HS-5 (cell line): ENCODE measurements around the gene USP21.
"Not testable (repeated sequence)": the region's sequence is repeated elsewhere in the genome, so short reads cannot be mapped to it uniquely, and the experiment has no call there.

ENCODE experiments used
- DNase-seq: peaks from one replicate; pipeline ENCODE4 v3.0.0-alpha.2; 2012; ENCODE audit warnings: low read depth

Gene USP21, protein sequence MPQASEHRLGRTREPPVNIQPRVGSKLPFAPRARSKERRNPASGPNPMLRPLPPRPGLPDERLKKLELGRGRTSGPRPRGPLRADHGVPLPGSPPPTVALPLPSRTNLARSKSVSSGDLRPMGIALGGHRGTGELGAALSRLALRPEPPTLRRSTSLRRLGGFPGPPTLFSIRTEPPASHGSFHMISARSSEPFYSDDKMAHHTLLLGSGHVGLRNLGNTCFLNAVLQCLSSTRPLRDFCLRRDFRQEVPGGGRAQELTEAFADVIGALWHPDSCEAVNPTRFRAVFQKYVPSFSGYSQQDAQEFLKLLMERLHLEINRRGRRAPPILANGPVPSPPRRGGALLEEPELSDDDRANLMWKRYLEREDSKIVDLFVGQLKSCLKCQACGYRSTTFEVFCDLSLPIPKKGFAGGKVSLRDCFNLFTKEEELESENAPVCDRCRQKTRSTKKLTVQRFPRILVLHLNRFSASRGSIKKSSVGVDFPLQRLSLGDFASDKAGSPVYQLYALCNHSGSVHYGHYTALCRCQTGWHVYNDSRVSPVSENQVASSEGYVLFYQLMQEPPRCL

DNA sequence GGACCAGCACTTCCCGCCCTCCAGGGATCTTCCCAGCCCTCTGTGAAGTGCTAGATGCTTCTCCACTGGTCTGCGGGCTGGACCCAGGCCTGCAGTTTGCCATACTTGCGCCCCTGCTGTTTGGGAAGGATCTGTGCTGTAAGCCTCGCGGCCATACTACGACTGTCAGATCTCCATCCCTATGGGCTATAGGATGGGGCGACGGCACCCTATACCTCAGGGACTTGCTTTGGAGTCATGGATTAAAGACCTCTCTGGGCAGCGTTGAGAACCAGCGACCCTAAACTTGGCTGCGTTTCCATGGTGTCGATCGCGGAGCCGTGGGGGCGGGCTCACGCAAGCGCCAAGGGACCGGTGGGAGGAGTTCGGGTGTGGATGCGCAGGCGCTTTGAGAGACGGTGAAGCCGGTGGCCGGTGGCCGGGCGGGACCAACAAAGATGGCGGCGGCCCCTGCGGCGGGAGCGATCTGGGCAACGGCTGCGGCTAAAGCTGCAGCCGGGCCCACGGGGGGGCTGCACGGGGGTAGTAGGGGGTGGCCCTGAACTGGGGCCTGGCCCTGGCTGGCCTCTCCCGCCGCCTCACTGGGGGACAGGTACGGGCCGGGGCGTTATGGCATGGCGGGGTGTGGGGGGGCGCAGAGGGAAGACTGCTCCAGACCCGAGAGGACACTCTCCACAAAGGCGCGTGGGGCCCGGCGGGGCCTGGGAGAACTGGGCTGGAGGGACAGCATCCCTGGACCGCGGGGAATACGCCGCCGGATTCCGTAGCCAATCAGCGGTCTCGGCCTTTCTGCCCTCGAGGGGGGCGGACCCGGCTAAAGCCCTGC, at the start of gene USP21:
TSS of gene USP21 (plus strand) at position 414 of the 826 bp plus-strand sequence. CDS start 1,141 bp downstream, outside the sequence.
- peak; percentile 49 for DNase-seq

- no peak for DNase-seq
Measured at GRCh38 chr1:161111117-161111516, 48.2 kb upstream of the USP21 start.

DNA sequence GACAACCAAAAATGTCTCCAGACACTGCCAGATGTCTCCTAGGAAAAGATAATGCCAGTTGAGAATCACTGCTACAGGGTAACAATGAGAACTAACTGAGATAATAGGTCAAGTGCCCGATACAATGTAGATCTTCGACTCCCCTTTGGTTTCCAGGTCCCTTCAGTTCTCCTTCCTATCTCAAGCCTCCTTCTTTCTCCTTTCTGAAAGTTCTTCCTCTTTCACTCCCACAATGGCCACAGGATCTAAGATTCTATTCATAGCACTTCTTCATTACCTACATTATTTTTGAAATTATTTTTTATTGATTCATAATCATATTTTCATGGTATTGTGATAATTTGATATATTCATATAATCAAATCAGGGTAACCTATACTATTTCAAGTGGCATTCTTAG, 47.8 kb upstream of the USP21 start:
- no peak for DNase-seq

- no peak for DNase-seq
Measured at GRCh38 chr1:161113915-161114314, 45.4 kb upstream of the USP21 start.

- no peak for DNase-seq
Measured at GRCh38 chr1:161114556-161114955, 44.7 kb upstream of the USP21 start.

DNA sequence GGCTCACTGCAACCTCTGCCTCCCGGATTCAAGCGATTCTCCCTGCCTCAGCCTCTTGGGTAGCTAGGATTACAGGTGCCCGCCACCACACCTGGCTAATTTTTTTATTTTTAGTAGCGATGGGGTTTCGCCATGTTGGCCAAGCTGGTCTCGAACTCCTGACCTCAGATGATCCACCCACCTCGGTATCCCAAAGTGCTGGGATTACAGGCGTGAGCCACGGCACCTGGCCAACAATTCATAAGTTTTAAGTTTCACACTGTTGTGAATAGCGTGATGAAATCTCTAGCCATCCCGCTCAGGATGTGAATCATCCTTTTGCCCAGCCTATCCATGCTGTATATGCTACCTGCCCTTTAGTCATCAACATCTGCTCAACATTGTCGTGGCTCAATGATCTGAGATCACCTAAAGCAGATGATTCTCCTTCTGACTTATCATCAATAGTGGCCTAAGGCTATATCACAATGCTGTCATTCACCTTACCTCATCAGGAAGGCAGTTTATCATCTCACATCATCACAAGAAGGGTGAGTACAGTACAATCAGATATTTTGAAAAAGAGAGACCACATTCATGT, 44.1 kb upstream of the USP21 start:
- peak; percentile 98 for DNase-seq

DNA sequence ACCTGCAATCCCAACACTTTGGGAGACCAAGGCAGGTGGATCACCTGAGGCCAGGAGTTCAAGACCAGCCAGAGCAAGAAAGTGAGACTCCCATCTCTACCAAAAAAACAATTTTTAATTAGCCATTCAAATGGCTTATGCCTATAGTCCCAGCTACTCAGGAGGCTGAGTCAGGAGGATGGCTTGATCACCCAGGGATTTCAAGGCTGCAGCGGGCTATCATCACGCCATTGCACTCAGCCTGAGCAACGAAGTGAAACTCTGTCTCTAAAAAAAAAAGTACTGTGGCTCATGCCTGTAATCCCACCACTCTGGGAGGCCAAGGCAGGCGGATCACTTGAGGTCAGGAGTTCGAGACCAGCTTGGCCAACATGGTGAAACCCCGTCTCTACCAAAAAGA, 43.3 kb upstream of the USP21 start:
- not testable (repeated sequence) for DNase-seq

DNA sequence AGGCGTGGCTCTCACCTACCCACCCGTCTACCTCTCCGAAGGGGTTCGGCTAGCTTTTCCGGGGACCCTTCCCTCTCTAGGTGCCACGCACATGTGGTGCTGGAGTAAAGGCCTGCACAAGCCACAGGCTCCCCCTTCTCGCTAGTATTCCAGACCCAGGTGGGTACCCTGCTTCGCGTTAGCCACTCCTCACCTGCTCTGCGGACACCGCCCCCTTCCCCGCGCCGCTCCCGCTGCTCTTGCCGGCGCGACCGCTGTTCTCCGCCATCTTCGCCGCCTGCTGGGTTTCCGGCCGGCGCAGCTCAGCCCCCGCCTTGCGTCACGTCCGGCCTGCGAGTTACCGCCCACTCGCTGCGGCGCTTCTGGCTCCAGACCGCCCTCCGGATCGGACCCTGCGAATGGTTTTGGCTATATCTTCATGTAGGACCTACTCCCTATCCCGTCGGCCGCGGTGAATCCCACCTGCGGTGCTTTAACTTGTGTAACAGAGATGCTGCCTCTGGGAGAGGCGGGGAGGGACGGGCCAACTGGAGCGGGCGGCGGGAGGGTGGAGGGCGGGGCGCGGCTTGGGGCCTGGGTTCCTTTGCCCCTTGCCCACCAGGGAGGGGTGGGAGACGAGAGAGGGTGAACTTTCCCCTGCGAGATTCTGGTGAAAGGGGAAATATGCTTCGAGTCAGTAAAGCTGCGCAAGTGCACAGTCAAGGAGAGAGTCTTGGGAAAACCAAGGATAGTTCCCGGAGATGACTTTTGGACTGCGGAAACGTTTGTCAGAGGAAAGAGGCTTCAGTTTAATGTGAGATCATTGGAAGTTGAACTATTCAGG, 41.3 kb upstream of the USP21 start, which contains the start of the genes NIT1 and PFDN2:
TSS of gene NIT1 (plus strand) at position 347 of the 823 bp plus-strand sequence. CDS start at position 419, 72 bp downstream.
TSS of gene PFDN2 (minus strand) at position 279 of the 823 bp plus-strand sequence. CDS start at position 268, 11 bp downstream.
- DNase-seq, result no peak

- DNase-seq, result no peak
Measured at GRCh38 chr1:161119092-161119903, 40.0 kb upstream of the USP21 start.

DNA sequence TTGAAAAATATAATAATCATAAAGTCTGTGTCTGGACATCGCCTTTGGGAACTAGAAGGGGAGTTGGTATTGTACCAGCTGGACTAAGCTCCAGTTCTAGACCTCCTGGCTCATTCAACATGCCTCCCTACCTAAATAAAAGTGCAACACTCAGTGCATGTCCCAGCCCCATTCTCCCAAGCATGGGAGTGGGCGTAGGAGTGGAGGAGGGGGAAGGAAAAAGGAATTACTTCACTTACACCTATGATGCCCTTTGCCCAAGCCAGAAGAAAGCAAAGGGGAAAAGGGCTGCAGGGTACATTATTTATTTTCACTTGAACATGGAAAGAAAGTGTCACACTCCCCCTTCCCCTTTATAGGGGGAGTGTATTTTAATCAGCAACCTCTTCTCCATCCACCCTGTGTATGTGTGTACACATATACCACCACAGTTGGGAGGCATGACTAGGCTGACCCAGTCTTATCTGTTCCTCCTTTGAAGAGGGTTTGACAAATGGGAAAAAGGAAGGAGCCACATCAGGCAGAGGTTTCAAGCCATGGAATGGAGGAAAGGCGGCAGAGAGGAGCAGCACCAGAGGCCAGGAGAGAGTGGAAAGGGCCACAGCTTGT, 38.2 kb upstream of the USP21 start:
- no peak for DNase-seq

DNA sequence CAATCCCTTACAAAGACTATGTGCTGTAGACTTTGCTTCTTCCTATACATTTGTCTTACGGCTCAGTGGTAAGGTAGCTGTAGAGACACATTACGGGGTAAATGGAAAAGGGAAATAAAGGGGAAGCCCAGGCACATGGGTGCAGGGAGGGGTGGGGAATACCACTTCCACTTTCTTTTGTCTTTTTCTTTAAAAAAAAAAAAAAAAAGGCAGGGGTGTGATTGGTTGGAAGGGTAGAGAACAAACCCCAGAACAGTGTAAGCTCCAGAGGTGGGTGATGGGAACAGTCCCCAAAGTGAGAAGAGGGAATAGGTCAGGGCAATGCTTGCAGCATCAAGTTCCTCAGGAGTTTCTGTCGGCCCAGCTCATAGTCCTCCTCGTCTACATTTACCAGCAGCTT, 37.5 kb upstream of the USP21 start:
- DNase-seq, result no peak

DNA sequence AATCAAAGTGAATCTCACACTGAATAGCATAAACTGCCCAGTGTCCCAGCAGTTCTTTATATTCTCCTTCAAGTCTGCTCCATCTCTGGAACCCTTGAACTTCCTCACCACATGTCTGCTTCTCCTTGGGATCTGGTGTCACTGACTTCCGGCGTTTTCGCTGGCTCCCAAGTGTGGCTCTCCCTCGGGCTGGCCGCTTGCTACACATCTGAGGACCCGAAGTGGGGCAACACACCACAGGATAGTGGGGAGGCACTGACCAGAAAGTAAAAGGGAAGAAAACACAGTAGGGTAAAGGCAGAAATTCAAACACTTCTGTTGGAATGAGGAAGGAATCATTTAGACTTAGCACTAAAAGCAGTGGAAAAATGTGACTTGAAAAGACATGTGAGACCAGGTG, 36.3 kb upstream of the USP21 start:
- DNase-seq, result no peak

GRCh38 chr1:161127649-161128048, 31.7 kb upstream of the USP21 start:
- DNase-seq, result no peak

DNA sequence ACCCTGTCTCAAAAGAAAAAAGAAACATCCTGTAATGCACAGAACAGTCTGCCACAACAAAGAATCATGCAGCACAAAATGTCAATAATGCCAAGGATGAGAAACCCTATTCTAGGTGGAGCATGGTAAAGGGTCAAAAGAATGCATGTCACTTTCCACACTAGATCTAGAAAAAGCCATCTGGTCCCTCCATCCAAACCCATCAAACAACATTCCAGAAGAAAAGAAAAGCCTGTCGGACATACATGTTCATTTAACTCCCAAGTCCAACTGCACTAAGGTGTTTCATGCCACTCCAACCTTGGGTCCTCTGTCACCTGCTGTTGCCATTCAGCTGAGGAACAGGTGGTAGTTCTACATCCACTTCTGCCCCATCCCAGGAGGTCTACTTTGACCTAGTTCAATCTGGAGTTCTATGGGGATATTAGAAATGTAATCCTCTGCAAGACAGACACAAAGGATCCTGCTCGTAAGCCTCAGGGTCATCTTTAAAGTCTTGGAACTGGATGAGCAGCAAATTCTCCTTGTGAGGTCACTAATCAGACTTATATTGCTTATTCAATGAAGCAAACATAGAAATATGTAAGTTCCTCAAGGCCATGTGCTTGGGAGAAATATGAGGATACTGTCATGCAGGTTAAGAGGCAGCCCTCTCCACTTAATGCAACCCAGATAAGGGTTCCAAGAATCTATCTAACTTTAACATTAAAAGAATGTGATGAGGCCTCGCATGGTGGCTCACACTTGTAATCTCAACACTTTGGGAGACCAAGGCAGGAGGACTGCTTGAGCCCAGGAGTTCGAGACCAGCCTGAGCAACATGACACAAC, 30.5 kb upstream of the USP21 start:
- DNase-seq, result no peak

- no peak for DNase-seq
Measured at GRCh38 chr1:161130266-161130665, 29.0 kb upstream of the USP21 start.

DNA sequence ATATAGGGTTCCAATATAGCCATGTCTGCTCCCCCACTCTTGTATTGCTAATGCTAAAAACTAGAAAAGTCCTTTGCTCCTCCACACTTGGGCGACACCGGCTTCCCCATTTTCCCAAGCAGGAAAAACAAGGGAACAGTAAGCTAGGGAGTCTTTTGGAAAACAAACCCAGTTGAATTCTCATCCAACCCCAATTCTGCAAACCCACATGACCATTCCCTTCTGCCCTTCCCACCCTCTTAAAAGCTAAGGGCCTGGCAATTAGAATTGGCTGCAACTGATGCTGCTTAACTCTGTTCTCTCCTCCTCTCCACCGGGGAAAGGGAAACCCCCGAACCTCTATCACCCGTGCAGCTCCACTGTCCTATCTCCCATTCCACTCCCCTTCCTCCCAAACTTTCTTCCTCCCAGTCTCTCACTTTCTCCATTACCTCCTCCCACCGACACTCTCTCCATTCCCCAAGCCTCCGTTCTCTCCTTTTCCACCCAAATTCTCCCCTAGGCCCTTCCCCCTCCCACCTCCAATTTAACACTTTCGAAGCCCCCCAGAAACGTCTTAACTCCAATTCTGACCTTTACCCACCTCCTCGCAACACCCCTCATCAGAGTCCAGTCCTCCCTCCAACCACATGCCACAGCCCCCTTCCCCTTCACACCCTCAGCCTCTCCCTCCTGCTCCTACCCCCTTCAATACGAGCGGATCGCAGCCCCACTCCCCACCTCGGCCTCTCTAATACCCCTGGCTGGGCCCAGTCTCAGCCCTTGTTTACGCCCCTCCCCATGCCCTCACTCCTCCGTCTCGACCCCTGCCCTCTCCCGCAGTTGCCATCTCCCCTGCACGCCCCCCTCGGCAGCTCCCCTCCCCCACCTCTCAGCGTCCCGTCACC, 27.5 kb upstream of the USP21 start:
- DNase-seq, result no peak

DNA sequence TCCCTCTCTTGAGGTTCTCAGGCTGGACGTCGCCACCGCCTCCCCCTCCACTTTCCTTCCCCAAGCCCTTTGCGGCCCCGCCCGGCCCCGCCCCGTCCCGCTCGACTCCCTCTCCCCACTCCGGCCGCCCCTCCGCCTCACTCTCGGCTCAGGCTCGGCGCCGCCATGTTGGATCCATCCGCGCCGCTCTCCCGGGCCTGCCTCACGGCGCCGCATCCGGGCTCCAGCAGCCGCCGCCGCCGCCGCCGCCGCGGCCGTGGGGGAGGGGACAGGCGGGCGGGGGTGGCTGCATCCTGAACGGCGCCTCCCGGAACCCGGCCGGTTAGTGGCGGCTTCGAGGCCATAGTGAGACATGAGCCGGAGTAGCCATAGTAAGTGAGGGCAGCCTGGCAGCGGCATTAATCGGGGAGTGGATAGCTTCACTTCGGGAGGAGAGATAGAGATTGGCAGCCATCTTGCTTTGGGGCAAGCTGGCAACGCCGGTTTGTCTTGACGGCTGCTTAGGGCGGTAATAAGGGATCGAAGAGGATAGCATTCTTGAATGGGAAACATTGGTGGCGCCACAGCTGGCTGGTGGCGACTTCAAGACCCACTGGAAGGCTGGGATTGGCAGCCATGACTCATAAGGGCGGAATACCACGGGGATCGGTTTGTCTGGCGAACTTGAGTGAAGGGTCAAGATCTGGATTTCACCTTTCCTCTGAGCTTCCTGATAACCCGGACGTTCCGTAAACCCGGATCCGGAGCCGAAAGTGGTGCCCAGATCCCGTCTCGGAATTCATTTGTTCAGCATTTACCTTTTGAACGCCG, 26.7 kb upstream of the USP21 start, which contains the start of gene DEDD:
TSS of gene DEDD (minus strand) at position 258 of the 810 bp plus-strand sequence. CDS start 8,205 bp downstream, outside the sequence.
- DNase-seq, result peak; percentile 91
